Activated naive CD4-positive, alpha-beta T cell treated with anti-CD3 and anti-CD28 coated beads, Interleukin-2, amount 50 U/mL, for 72 hours (primary cell): ENCODE data around the gene DNAAF8. TPM values are rescaled to one million over a fixed set of nuclear protein-coding genes. Genes with fewer than 3 reads are reported as not detected.

Source experiments
- ATAC-seq, 2 donors: fragments of 150-1000 bp; cut with Tn5 transposase; 2 replicates each; pipeline ENCODE4 v1.10.0; 2021; ENCODE audit warnings: mild to moderate bottlenecking in 2 of 2, moderate library complexity in 2 of 2
- DNase-seq, 2 donors: peaks; one replicate each; pipeline ENCODE4 v3.0.0; 2021 to 2022; ENCODE audit warnings: low spot score in 2 of 2
- H3K27ac Mint-ChIP-seq, 2 donors: one replicate each; pipeline ENCODE4 v1.8.0; 2022; ENCODE audit warnings: mild to moderate bottlenecking in 2 of 2, mixed read lengths in 2 of 2
- H3K36me3 Mint-ChIP-seq, 2 donors: one replicate each; pipeline ENCODE4 v1.8.0; 2022; ENCODE audit warnings: mixed read lengths in 2 of 2
- H3K9me3 Mint-ChIP-seq, 2 donors: one replicate each; pipeline ENCODE4 v1.8.0; 2022; ENCODE audit warnings: mixed read lengths in 2 of 2
- total RNA-seq, 2 donors: library from RNA; stranded (reverse); gene quantifications; one replicate each; pipeline ENCODE4 v1.2.3, GENCODE V29; 2022

The DNAAF8 gene
- total RNA-seq, 2 donors from 2014 or later, result 0.09 TPM; not detected in 1

DNA sequence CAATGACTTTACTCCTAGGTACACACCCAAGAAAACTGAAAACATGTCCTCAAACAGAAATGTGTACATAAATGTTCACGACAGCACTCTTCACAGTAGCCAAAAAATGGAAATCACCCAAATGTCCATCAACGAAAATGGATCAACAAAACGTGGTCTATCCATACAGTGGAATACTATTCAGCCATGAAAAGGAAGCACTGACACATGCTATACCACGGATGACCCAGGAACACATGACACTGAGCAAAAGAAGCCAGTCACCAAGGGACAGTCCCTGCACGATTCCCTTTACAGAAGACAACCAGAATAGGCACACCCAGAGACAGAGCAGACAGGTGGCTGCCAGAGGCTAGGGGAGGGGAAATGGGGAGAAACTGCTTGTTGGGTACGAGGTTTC lies 21.4 kb downstream of the DNAAF8 start:
- Mint-ChIP-seq H3K9me3 (peaks cover 0 to 5% of the 10 kb centered on the region in 2 donors), H3K36me3 (peaks cover 7 to 13% of the 10 kb centered on the region in 2 donors), H3K27ac (peak overlapping the region in 1 of 2 donors; percentile 29)
- DNase-seq (no peak), ATAC-seq (peak in 1 of 2 donors; percentile 85)

DNA sequence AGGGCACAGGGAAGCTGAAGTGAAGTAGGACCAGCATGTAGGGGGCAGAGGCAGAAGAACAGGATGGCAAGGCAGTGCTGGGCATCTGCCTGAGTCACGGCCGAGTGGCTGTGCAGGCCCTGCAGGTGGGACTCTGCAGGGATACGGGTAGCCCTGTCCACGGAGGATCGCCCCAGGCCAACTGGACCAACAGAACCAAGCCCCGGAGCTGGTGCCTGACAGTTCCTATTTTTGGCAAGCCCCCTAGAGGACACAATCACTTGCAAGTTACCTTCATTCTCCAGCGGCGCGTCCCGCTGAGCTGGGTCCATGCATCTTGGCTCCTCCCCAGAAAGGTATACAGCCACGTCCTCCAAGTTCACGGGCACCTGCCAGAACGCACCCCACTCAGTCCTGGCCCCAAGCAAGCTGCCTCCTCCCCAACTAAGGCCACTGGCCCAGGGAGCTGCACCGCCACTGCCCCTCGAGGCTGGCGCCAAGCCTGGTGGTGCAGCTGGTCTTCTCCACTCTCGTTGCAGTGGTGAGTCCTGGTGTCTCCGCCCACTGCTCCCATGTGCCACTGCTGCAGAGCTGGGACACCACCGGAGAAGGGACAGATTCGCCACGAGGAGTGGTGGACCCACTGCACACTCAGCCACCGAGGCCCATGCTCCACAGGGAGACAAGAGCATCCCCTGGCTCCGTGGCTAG lies 26.0 kb downstream of the DNAAF8 start:
- DNase-seq, result no peak
- no peak for ATAC-seq
- H3K27ac Mint-ChIP-seq, result peak overlapping the region; percentile 74 to 90
- H3K9me3 Mint-ChIP-seq, result peaks cover 0 to 5% of the 10 kb centered on the region in 2 donors
- peaks cover 7 to 13% of the 10 kb centered on the region in 2 donors for H3K36me3 Mint-ChIP-seq

DNA sequence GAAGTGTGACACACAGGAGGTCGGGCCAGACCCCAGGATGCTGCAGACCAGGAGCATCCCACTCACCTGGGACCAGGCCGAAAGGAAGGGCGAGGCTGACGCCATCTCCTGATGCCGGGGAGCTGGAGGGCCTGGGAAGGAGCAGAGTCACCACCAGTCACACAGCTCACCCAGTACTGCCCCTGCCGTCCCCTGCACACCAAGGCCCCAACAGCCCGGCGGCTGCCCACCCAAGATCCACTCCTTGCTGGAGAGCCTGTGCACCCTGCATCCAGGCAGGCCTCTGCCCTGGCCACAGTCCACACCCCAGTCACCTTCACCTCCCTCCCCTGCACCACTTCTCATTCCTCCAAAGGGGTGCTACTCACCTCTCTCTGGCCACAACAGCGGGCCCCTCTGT lies 27.9 kb downstream of the DNAAF8 start:
- ATAC-seq (no peak), DNase-seq (no peak)
- Mint-ChIP-seq H3K36me3 (peaks cover 0 to 6% of the 10 kb centered on the region in 2 donors), H3K9me3 (no peaks in the 10 kb centered on the region), H3K27ac (peak overlapping the region; percentile 21 to 86)

DNA sequence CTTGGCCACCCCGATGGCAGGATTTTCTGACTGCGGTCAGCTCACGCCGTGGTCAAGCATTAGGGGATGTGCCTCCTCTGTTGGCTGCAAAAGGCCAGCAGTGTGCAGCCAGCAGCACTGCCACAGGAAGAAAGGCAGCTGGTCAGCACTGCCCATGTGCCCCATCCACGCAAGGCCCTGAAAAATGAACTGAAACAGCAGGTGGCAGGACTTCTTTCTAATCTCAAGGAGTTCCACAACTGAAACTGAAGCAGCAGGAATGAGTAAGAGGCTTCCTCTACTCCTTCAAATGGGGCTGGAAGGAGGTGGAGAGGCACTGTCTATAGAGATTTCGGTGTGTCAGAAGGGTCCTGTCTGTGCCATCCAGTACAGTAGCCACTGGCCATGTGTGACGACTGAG lies 29.5 kb downstream of the DNAAF8 start:
- H3K9me3 Mint-ChIP-seq, result no peaks in the 10 kb centered on the region
- DNase-seq (no peak), ATAC-seq (no peak)
- H3K27ac Mint-ChIP-seq, result no peak overlapping the region
- peaks cover 6% of the 10 kb centered on the region in 2 donors for H3K36me3 Mint-ChIP-seq

DNA sequence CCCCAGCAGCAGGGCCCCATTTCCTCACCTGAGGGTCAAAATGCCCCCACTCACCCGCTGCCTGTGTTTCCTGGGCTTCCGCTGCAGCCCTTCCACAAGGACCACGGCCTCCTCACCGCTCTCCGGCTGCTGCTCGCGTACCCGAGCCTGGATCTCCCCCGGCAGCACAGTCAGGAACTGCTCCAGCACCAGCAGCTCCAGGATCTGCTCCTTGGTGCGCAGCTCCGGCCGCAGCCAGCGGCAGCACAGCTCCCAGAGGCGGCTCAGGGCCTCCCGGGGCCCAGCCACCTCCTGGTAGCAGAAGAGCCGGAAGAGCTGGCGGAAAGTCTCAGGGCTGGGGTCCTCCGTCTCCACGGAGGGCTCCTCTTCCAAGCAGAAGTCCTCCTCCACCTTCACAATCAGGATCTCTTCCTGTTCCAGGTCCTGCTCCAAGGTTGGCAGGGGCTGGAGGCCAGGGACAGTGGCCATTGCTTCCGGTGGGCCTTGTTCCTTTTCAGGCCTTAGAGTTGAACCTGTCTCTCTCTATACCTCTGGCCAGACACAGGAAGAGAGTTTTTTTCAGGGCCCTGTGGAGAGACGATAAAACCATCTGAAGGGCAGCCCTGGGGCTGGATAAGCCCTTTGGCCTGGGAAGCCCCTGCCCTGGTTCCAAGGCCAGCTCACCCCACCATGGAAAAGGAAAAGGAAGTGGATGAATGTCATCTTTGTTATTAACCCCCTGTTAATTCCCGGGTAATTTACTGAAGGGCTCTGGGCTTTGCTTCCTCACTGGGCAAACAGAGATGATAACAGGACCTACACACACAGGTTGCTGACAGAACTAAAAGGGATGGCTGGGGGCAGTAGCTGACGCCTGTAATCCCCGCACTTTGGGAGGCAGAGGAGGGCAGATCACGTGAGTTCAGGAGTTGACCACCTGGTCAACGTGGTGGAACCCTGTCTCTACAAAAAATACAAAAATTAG lies 31.5 kb downstream of the DNAAF8 start:
- peaks cover 1 to 6% of the 10 kb centered on the region in 2 donors for H3K36me3 Mint-ChIP-seq
- ATAC-seq (no peak), DNase-seq (no peak)
- peak overlapping the region; percentile 89 to 96 for H3K27ac Mint-ChIP-seq
- no peaks in the 10 kb centered on the region for H3K9me3 Mint-ChIP-seq

- DNase-seq (peak; percentile 95 to 98), ATAC-seq (peak; percentile 86 to 94)
- Mint-ChIP-seq H3K27ac (peak within 1 kb of the TSS; percentile 89 to 96), H3K9me3 (no peaks in the 10 kb centered on the region), H3K36me3 (peaks cover 0 to 6% of the 10 kb centered on the region in 2 donors)
Measured at GRCh38 chr16:4766875-4767628, 32.7 kb downstream of the DNAAF8 start, which contains the start of gene ZNF500. Gene ZNF500, minus strand, starts transcription at chr16:4767162. Its CDS starts 1,184 bp downstream, at chr16:4765978.

DNA sequence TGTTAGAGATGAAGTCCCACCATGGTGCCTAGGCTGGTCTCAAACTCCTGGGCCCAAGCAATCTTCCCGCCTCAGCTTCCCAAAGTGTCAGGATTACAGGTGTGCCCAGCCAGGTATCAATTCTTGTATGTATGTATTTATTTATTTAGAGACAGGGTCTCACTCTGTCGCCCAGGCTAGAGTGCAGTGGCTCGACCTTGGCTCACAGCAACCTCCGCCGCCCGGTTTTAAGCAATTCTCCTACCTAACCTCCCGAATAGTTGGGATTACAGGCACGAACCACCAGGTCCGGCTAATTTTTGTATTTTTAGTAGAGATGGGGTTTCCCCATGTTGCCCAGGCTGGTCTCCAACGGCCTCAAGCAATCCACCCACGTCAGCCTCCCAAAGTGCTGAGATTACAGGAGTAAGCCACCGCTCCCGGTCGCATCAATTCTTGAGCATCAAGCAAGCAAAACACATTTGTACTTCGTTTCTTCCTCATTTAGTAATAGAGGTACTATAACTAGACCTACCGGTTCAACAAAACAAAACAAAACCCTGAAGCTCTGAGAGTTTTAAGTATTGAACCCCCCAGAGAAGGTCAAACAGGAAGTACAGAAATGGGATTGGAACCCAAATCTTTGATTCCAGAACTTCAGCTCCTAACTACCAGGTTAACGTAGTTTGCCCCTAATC lies 33.7 kb downstream of the DNAAF8 start:
- Mint-ChIP-seq H3K27ac (peak overlapping the region; percentile 89 to 95), H3K36me3 (peaks cover 0 to 6% of the 10 kb centered on the region in 2 donors), H3K9me3 (no peaks in the 10 kb centered on the region)
- ATAC-seq (peak in 1 of 2 donors; percentile 9), DNase-seq (no peak)

DNA sequence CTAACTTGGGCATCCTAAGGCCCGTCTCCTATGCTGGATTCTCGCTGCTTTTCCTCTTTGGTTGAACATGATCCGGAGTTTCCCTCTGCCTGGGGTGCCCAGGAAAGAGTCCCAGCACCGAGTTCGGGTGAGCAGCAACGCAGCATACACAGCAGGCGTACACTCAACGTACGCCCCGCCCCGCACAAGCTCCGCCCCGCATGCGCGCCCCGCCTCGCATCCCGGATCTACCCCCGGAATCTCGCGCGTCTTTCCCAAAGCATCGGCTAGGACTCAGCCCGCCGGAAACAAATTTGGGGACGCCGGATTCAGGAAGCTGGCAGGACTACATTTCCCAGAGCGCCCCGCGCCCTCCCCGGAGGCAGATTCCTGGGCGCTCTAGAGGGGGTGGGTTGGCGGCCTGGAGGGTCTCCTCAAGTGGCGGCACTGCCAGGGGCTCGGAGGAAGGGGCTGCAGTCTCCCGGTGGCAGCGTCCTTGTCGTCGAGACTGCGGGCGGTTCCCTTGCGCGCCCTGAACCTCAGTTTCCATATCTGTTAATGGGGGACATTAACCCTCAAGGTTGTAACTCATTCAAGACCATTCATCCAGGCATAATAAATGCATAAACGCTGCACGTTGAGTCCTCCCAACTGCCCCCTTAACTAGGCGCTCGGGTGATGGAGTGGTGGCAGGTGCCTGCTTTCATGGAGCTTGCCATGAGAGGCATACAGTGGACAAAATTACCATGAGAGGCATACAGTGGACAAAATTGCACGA lies 34.4 kb downstream of the DNAAF8 start:
- ATAC-seq (peak; percentile 70 to 79), DNase-seq (peak; percentile 85 to 89)
- H3K27ac Mint-ChIP-seq, result peak overlapping the region; percentile 89 to 95
- H3K9me3 Mint-ChIP-seq, result no peaks in the 10 kb centered on the region
- peaks cover 0 to 6% of the 10 kb centered on the region in 2 donors for H3K36me3 Mint-ChIP-seq

- no peaks in the 10 kb centered on the region for H3K9me3 Mint-ChIP-seq
- H3K36me3 Mint-ChIP-seq, result peaks cover 0 to 6% of the 10 kb centered on the region in 2 donors
- DNase-seq (no peak), ATAC-seq (no peak)
- H3K27ac Mint-ChIP-seq, result peak overlapping the region in 1 of 2 donors; percentile 89
Measured at GRCh38 chr16:4769306-4769638, 34.9 kb downstream of the DNAAF8 start.

DNA sequence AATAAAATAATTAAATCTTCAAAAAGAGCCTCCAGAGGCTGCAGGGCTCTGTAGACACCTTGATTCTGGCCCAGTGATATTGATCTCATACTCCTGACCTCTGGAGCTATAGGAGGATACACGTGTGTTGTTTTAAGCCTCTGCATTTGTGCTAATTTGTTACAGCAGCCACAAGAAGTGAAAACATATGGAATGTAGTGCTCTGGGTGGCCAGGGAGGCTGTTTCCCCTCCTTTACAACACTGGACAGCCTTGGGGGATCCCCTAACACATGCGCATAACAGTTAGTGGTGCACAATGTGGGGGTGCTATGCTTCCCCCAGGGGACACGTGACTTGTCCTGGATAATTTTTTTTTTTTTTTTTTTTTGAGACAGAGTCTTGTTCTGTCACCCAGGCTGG lies 37.3 kb downstream of the DNAAF8 start:
- Mint-ChIP-seq H3K27ac (no peak overlapping the region), H3K36me3 (peaks cover 0 to 6% of the 10 kb centered on the region in 2 donors), H3K9me3 (no peaks in the 10 kb centered on the region)
- DNase-seq, result no peak
- ATAC-seq, result no peak

DNA sequence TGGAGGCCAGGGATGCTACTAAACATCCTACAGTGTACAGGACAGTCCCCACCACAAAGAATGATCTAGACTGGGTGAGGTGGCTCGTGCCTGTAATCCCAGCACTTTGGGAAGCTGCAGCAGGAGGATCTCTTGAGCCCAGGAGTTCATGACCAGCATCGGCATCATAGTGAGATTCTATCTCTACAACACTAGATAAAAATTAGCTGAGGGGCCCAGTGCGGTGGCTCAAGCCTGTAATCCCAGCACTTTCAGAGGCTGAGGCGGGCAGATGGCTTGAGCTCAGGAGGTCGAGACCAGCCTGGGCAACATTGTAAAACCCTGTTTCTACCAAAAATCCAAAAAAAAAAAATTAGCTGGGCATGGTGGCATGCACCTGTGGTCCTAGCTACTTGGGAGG lies 38.0 kb downstream of the DNAAF8 start:
- ATAC-seq (no peak), DNase-seq (no peak)
- Mint-ChIP-seq H3K9me3 (no peaks in the 10 kb centered on the region), H3K36me3 (peaks cover 0 to 6% of the 10 kb centered on the region in 2 donors), H3K27ac (no peak overlapping the region)

- Mint-ChIP-seq H3K27ac (no peak overlapping the region), H3K36me3 (no peaks in the 10 kb centered on the region), H3K9me3 (no peaks in the 10 kb centered on the region)
- no peak for DNase-seq
- ATAC-seq, result no peak
Measured at GRCh38 chr16:4775005-4775404, 40.7 kb downstream of the DNAAF8 start.

DNA sequence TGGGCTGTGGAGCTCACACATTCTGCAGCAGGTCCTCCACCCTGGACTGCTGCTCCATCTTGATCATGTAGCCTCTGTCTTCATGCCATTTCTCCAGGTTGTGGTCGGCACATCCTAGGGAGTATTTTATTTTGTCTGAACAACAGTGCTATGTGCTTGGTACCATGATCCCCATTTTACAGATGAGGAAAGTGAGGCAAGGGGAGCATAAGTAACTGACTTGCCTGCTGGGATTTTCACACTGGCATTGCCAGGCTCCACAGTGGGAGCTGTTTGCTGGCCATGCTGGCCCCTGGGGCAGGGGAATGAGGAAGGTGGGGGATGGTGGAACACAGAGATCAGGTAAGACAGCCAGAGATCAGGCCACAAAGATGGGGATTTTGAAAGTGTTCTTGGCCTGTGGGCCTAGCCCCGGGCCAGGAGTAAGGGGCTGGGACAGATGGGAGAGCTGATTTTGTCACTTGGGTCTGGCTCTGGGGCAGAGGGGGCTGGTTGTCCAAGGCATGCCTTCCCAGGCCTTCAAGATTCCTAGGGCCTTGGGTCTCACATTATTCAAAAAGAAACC lies 41.9 kb downstream of the DNAAF8 start:
- ATAC-seq (no peak), DNase-seq (no peak)
- H3K36me3 Mint-ChIP-seq, result no peaks in the 10 kb centered on the region
- no peaks in the 10 kb centered on the region for H3K9me3 Mint-ChIP-seq
- peak overlapping the region in 1 of 2 donors; percentile 11 for H3K27ac Mint-ChIP-seq

DNA sequence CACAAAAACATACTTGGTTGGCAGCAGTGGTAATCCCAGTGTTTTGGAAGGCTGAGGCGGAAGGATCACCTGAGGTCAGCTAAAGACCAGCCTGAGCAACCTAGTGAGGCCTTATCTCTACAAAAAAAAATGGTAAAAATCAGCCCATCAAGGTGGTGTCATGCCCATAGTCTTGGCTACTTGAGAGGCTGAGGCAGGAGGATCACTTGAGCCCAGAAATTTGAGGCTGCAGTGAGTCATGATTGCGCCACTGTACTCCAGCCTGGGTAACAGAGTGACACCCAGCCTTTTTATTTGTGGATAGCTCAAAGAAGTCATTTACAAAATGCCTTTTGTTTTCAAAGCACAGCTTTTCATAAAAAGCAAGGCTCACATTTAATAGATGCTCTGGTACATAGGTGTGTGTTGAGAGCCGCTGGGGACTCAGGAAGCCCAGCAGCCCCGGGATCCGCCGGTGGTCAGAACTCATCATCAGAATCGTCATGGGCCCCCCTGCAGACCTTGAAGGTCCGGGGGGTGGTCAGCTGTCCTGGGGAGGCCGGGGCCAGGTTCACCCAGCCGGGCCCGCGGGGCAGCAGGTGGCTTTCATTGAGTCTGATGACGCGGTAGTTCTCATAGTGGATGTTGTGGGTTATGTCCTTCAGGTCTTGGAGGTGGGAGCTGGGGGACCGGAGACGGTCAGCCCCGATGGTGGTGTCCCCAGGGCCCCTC lies 43.2 kb downstream of the DNAAF8 start:
- no peaks in the 10 kb centered on the region for H3K9me3 Mint-ChIP-seq
- H3K36me3 Mint-ChIP-seq, result no peaks in the 10 kb centered on the region
- no peak for DNase-seq
- H3K27ac Mint-ChIP-seq, result no peak overlapping the region
- ATAC-seq, result no peak

DNA sequence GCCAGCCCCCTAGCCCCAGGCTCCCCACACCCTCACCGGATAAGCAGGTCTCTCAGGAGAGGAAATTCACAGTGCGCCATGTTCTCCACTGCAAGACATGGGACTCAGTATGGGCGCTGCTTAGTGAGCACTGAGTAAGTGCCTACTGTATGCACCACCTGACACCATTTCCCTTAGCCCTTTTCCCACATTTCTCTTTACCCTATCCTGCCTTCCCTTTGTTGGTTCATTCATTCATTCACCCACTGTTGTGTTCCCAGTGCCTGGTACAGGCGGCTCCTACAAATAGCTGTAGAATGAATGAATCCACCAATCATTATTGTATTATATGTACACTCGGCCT lies 43.7 kb downstream of the DNAAF8 start:
- no peaks in the 10 kb centered on the region for H3K36me3 Mint-ChIP-seq

More for the DNA sequence above, 43.7 kb downstream of the DNAAF8 start:
- H3K9me3 Mint-ChIP-seq, result no peaks in the 10 kb centered on the region
- DNase-seq (no peak), ATAC-seq (no peak)
- no peak overlapping the region for H3K27ac Mint-ChIP-seq
